HUDEP-2 (cell line): Measurements from ENCODE around the gene FN3K.
A peak's percentile ranks its signal among the peaks of the same experiment; 100 is the strongest.

Experiments used
- DNase-seq, 76 experiments: peaks; one replicate each; lab custom pipeline; 2025; ENCODE audit not compliant: unreplicated experiment in 76 of 76; lab: John Stamatoyannopoulos, UW

The FN3K gene

GRCh38 chr17:82734987-82735866, at the start of gene FN3K:
Gene FN3K (plus strand): TSS chr17:82735615. CDS start chr17:82735637, 22 bp downstream.
- DNase-seq: peak in 55 of 76 experiments; percentile 10 to 70 (median 46)

DNA sequence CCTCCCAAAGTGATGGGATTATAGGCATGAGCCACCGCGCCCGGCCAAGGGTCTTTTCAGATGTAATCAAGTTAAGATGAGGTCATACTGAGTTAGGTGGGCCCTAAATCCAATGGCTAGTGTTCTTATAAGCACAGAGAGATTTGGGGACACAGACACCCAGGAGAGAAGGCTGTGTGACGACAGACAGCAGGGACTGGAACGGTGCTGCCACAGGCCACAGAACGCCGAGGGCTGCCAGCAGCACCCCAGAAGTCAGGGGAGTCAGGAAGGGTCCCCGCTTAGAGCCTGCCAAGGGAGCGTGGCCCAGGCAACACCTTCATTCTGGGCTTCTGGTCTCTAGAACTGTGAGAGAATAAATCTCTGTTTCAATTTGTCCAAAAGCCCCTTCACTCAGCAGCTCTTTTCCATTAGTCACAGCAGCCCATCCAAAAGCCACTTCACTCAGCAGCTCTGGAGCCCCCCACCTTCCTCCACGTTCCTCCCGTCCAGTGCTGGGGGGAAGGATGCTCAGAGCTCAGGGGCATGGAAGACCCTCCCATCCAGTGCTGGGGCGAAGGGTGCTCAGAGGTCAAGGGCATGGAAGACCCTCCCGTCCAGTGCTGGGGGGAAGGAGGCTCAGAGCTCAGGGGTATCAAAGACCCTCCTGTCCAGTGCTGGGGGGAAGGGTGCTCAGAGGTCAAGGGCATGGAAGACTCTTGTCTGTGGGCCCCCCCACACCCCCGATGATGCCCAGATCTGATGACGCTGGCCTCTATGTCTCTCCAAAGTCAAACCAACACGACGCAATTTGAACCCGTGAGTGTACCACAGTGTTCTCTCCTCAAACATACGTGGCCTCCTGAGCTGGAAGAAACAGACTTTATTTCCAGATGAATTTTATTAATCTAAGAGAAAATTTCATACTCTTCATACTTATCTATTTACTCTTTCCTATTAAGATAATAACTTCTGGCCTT, 48.8 kb upstream of the FN3K start:
- DNase-seq: no peak

DNA sequence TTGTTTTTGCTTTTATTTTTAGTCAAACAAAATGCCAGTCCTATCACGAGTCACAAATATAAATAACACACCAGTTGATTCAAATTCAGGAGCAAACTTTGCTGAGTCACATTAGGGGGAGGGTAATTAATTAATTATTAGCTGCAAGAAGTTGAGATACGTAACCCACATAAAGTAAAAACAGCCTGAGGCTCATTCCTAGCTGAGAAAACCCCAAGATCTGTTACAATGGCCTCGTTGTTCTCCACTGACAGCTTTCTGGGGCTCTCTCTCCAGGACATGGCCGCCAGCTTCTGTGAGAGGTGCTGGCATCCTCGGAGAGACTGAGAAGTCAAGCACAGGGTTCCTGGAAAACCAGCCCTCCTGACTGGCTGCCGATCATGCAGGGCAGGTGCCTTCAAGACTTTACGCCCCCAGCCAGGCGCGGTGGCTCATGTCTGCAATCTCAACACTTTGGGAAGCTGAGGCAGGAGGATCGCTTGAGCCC, 48.0 kb upstream of the FN3K start:
- no peak for DNase-seq

GRCh38 chr17:82687871-82688270, 47.5 kb upstream of the FN3K start:
- DNase-seq: no peak

- DNase-seq: no peak
These were observed 46.3 kb upstream of the FN3K start for GRCh38 chr17:82689077-82689476.

- DNase-seq: no peak
These were observed 44.5 kb upstream of the FN3K start for GRCh38 chr17:82690786-82691489.

DNA sequence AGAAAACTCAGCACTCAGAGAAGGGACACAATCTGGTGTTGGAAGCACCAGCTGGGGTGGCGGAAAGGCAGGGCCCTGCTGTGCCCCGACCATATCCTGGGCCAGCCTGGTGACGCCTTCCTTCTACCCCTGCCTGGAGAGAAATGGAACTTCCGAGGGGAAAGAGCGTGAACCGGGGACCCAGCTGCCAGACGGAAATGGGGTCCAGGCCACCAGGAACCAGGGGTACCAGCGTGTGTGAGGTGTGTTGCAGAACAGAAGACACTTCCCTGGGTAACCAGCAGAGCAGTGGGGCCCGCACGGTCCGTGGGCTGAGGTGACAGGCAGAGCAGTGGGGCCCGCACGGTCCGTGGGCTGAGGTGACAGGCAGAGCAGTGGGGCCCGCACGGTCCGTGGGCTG, 43.7 kb upstream of the FN3K start:
- no peak for DNase-seq

- DNase-seq: no peak
These were observed 43.1 kb upstream of the FN3K start for GRCh38 chr17:82692268-82692667.

DNA sequence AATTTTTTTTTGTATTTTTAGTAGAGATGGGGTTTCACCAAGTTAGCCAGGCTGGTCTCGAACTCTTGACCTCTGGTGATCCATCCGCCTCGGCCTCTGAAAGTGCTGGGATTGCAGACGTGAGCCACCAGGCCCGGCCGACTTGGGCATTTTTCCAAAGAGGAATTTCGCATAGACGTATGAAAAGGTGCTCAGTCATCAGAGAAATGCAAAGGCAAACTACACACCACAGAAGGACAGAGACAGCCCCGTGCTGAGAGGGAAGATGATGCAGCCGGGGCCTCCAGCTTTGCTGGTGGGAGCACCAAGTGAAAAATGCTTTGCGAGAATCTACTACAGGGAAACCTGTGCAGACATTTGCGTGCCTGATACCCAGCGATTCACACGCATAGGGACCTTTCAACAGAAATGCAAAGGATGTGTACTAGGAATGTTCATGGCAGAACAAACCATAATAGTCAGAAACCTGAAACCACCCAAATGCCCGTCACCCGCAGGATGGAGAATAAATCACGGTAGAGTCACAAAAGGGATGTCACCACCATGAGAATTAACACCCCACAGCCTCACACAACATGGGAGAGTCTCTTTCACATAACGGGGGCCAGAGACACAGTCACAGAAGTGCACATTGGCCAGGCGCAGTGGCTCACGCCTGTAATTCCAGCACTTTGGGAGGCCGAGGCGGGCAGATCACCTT, 42.1 kb upstream of the FN3K start:
- no peak for DNase-seq

DNA sequence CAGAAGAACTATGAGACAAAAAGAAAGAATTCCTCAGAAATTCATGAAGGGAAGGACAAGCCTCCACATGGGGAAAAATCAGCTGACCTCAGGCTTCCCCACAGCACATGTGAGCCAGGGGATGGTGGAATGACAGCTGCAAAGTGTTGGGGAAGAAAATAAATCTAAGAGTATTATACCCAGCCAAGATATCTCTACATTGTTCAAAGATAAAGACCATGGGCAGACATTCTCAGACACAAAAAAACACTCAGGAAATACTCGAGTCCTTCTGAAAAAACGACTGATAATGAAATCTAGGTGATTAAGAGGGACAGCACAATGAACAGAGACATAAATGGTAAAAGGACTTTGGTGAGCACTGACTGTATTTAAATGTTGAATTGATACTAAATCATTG, 40.8 kb upstream of the FN3K start:
- DNase-seq: no peak

GRCh38 chr17:82696259-82696658, 39.2 kb upstream of the FN3K start:
- no peak for DNase-seq

- DNase-seq: no peak
These were observed 38.3 kb upstream of the FN3K start for GRCh38 chr17:82696916-82697807.

DNA sequence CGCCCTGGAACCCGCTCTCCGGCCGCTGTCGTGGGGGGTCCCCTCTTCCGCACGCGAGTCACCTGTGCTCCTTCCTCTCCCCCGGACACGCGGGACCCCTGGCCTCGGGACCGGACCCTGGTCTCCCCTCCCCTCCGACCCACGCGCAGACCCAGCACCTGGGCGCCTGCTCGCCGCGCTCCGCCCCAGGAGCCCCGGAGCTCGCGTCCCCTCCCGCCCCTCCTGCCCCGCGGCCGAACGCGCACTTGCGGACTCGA, 37.7 kb upstream of the FN3K start:
- no peak for DNase-seq

- DNase-seq: peak in 75 of 76 experiments; percentile 54 to 99 (median 97)
These were observed 37.1 kb upstream of the FN3K start, which contains the start of gene RAB40B for GRCh38 chr17:82698065-82698973. Gene RAB40B (minus strand): TSS chr17:82698698. CDS start chr17:82698596, 102 bp downstream.

DNA sequence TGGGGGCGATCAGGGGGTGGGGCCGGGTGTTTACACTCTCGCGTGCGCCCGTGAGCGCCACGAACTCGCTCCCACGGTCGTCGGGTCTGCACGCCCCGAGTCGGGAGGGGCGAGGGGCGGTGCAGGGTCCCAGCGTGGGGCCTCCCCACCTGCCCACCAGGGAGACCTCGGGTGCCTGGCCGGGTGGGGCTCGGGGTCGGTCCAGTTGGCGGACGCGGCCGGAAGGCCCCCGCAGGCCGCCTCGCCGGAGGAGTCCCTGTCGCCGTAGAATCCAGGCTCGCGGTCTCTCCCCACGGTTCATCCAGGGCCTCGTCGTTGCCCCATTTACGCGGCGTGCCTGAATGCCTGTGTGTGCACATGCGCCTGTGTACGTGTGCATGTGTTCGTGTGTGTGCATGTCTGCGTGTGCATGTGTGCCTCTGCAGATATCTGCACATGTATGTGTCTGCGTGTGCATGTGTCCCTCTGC, 36.4 kb upstream of the FN3K start:
- DNase-seq: no peak

DNA sequence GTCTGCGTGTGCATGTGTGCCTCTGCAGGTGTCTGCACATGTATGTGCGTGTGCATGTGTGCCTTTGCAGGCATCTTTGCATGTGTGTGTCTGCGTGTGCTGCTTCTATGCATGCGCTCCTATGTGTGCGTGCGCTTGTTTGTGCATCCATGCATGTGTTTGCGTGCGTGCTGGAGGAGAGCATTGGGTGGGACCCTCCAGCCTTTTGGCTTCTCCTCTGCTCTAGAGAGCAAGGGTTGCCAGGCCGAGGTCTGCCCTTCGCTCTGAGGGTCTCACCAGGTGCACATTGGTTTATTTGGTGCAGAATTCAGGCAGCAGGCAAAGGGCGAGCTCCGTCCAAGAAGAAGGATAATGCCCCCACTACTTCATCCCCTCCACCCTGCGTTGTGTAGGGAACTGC, 35.9 kb upstream of the FN3K start:
- DNase-seq: no peak

- no peak for DNase-seq
These were observed 33.0 kb upstream of the FN3K start for GRCh38 chr17:82702231-82702927.
